ENCODE results near the gene DAAM1. TPM values are rescaled to one million over a fixed set of nuclear protein-coding genes. Genes with fewer than 3 reads are reported as not detected.
A peak's percentile ranks its signal among the peaks of the same experiment; 100 is the strongest.

The DAAM1 gene
- total RNA-seq, 1 donor from 2014 or later: 52.5 TPM

GRCh38 chr14:59187118-59187517 lies 1.3 kb upstream of the DAAM1 start:
- no peak for DNase-seq (ENCODE audit: low spot score)

DNA sequence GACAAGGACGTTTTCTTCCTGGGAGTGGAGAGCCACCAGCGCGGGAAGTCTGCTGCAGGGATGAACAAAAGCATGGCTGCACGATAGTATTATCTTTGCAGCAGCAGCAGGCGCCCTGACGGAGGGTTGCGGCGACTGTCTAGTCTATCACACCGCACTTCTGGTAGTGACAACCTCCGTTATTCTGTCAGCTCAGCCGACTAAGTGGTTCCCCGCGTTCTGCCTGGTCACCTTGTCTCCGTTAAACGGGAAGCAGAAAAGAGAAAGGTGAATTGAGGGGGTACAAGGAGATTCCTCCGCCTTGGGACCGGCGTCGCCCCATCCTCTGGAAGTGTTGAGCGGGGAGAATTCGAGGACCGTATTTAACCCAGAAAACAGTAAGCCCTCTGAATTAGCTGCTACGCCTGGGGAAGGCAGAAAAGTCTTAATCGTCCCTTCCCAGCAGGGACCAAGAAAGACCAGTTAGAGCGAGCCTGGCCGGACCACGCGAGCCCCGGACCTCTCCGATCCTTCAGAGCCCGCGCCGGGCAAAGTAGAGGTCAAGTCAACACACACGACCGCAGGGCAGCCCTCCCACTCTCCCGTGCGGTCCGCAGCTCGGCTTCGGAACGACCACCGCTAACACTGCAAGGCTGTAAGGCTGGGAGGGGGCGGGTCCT lies 536 bp upstream of the DAAM1 start:
- no peak for DNase-seq (ENCODE audit: low spot score)

DNA sequence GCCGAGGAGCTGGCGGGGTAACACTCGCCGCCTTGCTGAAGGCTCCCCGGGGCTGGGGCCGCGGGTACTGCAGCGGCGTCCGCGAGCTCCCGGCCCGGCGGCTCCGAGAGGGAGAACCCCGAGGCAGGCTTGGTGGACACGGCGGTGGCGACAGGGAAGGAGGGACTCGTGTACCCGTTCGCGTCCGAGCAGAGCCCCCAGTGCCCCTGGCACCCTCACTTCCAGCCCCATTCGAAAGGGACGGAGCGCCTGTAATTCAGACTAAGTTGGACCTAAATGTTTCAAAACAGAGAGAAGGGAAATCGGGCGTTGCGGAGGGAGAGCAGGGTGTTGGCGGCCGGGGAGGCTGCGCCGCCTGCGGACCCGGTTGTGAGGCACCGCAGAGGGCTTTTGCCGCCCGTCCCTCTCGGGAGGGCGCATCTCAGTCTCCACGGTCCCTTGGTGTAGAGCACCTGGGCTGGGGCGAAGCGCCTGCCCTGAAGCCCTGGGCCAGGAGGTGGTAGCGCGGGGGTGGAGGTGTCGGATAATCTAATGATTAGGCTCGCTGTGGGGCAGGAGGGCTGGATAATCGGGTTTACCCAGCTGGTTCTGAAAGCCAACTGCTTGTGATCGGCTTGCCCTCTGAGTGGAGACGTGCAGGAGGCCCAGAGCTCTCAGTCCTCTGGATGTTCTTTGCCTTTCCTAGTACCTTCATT lies 771 bp downstream of the DAAM1 start:
- DNase-seq (ENCODE audit: low spot score): peak; percentile 91

- DNase-seq (ENCODE audit: low spot score): peak; percentile 91
These were observed 1.4 kb downstream of the DAAM1 start for GRCh38 chr14:59189786-59190368.

- no peak for DNase-seq (ENCODE audit: low spot score)
These were observed 1.9 kb downstream of the DAAM1 start for GRCh38 chr14:59190372-59190771.

DNA sequence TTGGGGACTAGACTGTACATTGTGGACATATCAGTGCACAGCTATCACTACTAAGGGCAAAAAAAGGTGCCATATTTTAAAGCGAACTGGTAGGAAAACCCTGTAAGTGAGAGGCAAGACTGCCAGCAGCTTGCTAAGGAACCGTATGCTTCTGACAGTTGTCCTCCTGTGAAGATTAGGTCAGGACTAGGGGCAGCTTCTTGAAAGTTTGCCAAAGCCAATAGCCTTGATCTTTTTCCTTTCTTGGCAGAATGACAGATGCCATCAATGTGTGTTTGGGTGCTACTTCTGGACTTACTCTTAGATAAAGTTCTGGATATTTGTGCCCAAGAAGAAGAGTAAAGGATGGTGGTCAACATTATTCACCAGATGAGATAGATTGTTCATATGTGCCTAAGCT lies 7.4 kb downstream of the DAAM1 start:
- no peak for DNase-seq (ENCODE audit: low spot score)

- DNase-seq (ENCODE audit: low spot score): no peak
These were observed 9.3 kb downstream of the DAAM1 start for GRCh38 chr14:59197695-59198262.

- no peak for DNase-seq (ENCODE audit: low spot score)
These were observed 10.7 kb downstream of the DAAM1 start for GRCh38 chr14:59199205-59199604.

- no peak for DNase-seq (ENCODE audit: low spot score)
These were observed 11.1 kb downstream of the DAAM1 start for GRCh38 chr14:59199614-59200013.

- no peak for DNase-seq (ENCODE audit: low spot score)
These were observed 11.7 kb downstream of the DAAM1 start for GRCh38 chr14:59200195-59200594.

DNA sequence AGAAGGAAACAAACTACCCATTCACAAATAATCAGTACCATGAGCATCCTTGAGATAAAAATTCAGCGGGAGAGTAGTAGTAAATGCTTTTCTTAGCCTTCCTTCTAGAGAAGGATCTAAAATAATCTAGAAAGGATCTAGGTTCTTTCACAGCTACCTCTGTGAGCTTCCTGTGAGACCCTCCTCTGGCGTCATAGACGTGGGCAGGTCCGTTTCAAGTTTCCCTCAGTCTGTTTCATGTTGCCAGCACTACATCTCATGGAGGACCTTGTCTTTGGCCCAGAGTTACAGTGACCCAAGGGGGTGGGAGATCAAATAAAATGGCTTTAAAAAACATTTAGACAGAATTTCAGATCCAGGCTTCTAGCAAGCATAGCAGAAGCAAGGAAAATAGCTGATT lies 13.6 kb downstream of the DAAM1 start:
- DNase-seq (ENCODE audit: low spot score): no peak

GRCh38 chr14:59204305-59204704 lies 15.8 kb downstream of the DAAM1 start:
- DNase-seq (ENCODE audit: low spot score): no peak

- no peak for DNase-seq (ENCODE audit: low spot score)
These were observed 18.4 kb downstream of the DAAM1 start for GRCh38 chr14:59206892-59207291.

- DNase-seq (ENCODE audit: low spot score): no peak
These were observed 19.1 kb downstream of the DAAM1 start for GRCh38 chr14:59207506-59207933.

- DNase-seq (ENCODE audit: low spot score): no peak
These were observed 19.9 kb downstream of the DAAM1 start for GRCh38 chr14:59208224-59208814.

DNA sequence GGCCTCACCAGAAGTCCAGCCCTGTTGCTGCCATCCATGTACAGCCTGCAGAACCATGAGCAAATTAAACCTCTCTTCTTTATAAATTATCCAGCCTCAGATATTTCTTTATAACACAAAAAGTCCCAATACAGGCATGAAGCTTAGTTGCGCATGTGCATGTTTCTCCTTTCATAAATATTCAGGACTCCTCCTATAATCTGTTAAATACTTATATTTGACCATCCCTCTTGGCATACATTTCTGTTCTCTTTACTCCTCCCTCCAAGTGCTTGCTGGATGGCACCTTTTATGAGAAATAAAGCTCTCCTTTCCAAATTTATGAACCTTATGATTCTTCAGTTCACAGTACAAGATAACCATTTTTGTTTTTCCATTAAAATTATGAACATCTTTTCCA lies 20.5 kb downstream of the DAAM1 start:
- DNase-seq (ENCODE audit: low spot score): no peak

DNA sequence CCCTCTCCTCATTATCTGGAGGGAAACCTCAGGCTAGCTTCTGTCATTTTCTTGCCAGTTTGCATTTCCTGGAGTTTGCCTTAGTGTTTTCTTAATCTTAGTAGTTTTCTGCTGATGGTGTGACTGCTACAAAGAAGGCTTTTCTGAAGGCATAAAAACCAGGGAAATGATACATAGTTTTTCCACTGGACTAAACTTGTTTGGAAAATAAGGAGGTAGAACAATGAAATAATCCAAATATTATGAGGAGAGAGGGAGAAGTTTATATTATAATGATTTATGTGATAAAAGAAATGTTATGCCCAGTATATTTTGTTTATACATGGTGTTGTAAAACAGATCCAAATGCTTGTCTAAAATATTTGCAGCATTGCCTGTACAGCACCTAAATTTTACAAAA lies 22.2 kb downstream of the DAAM1 start:
- DNase-seq (ENCODE audit: low spot score): no peak

DNA sequence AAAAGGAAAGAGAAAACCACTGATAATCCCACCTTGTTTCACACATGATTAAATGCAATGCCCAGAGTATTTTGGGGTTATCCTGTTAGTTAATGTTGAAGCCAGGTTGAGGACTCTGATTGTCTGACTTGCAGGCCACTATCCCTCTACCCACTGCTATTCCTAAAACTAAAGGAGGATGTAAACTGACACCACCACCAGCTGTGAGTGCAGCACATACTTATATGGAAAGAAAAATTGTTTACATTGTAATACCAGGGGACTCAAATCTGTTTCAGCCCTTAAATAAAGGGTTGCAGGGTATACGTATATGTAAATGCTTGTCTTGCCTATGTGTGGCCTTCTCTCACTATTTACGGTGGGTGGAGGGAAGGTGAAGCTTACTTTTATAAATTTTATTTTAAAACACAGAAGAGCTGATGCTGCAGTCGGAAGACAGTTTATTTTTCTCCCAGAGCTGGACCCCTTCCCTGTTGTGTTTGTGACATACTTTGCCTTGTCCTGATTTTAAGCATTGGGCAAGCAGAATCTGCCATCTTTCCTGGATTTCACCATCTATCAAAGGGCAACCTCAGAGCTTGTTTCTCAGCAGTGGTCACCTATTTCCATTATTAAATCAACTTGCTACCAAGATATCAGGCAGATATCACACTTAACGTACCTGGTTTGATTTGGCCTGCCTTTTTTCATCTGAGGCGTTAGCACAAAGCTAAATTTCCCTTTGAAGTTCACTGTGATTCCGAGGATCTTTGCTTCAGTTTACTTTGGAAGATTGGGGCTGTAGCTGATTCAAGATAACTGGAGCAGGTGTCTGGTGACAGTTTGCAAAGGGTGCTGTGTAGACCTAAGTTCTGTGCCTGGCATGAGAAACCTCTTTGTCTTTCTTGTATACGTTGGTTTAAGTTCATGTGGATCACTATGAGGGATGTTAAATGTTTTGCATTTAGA lies 25.2 kb downstream of the DAAM1 start:
- no peak for DNase-seq (ENCODE audit: low spot score)

DNA sequence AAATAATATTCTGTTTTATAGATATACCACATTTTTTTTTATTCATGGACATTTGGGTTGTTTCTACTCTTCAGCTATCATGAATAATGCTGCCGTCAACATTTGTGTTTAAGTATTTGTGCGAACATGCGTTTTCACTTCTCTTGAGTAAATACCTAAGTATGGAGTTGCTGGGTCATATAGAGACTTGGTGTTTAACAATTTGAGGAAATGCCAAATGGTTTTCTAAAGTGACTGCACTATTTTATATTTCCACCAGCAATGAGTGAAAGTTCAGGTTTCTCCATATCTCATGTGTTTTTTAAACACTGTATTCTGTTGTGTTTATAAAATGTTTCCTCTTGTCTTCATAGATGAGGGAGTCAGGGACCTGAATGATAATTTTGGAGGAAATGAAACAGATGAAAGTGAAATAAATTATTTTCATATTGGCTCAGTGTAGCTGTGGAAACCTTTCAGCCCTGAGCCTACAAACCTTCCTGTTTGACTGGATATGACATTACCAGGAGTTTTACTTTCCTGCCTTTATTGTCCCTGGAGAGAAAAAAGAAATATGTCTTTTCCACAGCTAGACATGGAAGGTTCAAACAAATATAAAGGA lies 26.3 kb downstream of the DAAM1 start:
- no peak for DNase-seq (ENCODE audit: low spot score)

GRCh38 chr14:59215322-59215721 lies 26.9 kb downstream of the DAAM1 start:
- no peak for DNase-seq (ENCODE audit: low spot score)
